ENCODE results near the gene NRAP.

DNA sequence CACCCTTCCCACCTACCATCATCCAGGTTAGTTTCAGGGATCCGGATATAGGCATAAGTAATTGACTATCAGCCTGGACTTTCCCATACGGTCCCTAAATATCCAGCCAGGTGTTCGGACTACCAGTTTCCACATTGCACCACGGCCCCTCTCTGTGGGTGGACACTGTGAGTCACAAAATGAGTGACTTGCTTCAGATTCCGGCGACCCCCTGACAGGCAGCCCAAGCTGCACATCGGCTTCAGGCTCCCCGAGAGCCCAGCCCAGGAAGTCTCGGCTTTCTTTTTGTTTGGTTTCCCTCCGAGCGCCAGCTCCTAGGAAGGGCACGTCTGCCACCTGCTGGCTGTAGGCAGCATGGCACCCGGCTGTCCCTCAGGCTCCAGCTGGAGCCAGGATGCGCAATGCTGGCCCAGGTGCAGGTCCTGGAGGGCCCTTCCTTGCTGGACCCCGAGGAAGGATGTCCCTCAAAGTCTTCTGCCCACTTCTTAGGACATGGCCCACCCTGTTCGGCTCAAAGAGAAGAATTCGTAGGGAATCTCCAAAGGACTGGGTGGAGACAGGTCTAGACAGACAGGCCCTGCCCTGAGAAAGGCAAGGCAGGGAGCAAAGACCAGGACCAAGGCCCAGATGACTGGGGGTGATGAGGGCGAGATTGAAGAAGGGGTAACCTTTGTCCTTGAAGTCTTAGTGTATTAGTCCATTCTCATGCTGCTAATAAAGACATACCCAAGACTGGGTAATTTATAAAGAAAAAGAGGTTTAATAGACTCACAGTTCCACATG, 100.3 kb downstream of the NRAP start:
- TF ChIP-seq, protein P1, sequence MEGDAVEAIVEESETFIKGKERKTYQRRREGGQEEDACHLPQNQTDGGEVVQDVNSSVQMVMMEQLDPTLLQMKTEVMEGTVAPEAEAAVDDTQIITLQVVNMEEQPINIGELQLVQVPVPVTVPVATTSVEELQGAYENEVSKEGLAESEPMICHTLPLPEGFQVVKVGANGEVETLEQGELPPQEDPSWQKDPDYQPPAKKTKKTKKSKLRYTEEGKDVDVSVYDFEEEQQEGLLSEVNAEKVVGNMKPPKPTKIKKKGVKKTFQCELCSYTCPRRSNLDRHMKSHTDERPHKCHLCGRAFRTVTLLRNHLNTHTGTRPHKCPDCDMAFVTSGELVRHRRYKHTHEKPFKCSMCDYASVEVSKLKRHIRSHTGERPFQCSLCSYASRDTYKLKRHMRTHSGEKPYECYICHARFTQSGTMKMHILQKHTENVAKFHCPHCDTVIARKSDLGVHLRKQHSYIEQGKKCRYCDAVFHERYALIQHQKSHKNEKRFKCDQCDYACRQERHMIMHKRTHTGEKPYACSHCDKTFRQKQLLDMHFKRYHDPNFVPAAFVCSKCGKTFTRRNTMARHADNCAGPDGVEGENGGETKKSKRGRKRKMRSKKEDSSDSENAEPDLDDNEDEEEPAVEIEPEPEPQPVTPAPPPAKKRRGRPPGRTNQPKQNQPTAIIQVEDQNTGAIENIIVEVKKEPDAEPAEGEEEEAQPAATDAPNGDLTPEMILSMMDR (IDR thresholded peaks at IDR 0.05; ENCODE audit: poor library complexity) = peak; percentile 96
- TF ChIP-seq EZH2 (IDR thresholded peaks at IDR 0.05; ENCODE audit: borderline replicate concordance) (no peak), EZH2phosphoT487 (IDR thresholded peaks at IDR 0.05; ENCODE audit: low read depth, severe bottlenecking, unreplicated experiment) (no peak)

Data from hepatocyte (in vitro differentiated cells).